ENCODE data around the gene P4HA2. TPM values are rescaled to one million over a fixed set of nuclear protein-coding genes. Genes with fewer than 3 reads are reported as not detected.

Gene P4HA2
- 200 and 217 TPM in 2 replicates for total RNA-seq (2014; rRNA removed)
- polyA plus RNA-seq (2012): 300 TPM

- DNase-seq (ENCODE audit: low read depth): peak; percentile 74
These were observed at the start of gene P4HA2 for GRCh38 chr5:132227485-132228240. Gene P4HA2, minus strand, starts transcription at chr5:132227853. Its CDS starts 9,227 bp downstream, at chr5:132218626.

GRCh38 chr5:132277256-132277655 is 49.6 kb upstream of the P4HA2 start:
- no peak for DNase-seq (ENCODE audit: low read depth)

- DNase-seq (ENCODE audit: low read depth): no peak
These were observed 47.9 kb upstream of the P4HA2 start for GRCh38 chr5:132275367-132276220.

- no peak for DNase-seq (ENCODE audit: low read depth)
These were observed 46.6 kb upstream of the P4HA2 start for GRCh38 chr5:132274050-132274792.

GRCh38 chr5:132273631-132274030 is 46.0 kb upstream of the P4HA2 start:
- DNase-seq (ENCODE audit: low read depth): no peak

GRCh38 chr5:132272311-132273210 is 44.9 kb upstream of the P4HA2 start:
- peak; percentile 51 for DNase-seq (ENCODE audit: low read depth)

GRCh38 chr5:132271251-132272246 is 43.9 kb upstream of the P4HA2 start:
- DNase-seq (ENCODE audit: low read depth): no peak

GRCh38 chr5:132270706-132271105 is 43.1 kb upstream of the P4HA2 start:
- DNase-seq (ENCODE audit: low read depth): no peak

- no peak for DNase-seq (ENCODE audit: low read depth)
These were observed 42.6 kb upstream of the P4HA2 start for GRCh38 chr5:132270335-132270665.

GRCh38 chr5:132269635-132270334 is 42.1 kb upstream of the P4HA2 start:
- DNase-seq (ENCODE audit: low read depth): no peak

- DNase-seq (ENCODE audit: low read depth): no peak
These were observed 41.3 kb upstream of the P4HA2 start for GRCh38 chr5:132268769-132269551.

GRCh38 chr5:132267931-132268768 is 40.5 kb upstream of the P4HA2 start:
- no peak for DNase-seq (ENCODE audit: low read depth)

GRCh38 chr5:132267166-132267739 is 39.6 kb upstream of the P4HA2 start:
- no peak for DNase-seq (ENCODE audit: low read depth)

GRCh38 chr5:132266836-132267160 is 39.1 kb upstream of the P4HA2 start:
- DNase-seq (ENCODE audit: low read depth): no peak

GRCh38 chr5:132266031-132266835 is 38.6 kb upstream of the P4HA2 start:
- DNase-seq (ENCODE audit: low read depth): no peak

GRCh38 chr5:132265336-132266030 is 37.8 kb upstream of the P4HA2 start:
- peak; percentile 93 for DNase-seq (ENCODE audit: low read depth)

Measured in LHCN-M2 (cell line).